Endothelial cell of umbilical vein (primary cell): ENCODE data around the gene LRRFIP2. TPM values are rescaled to one million over a fixed set of nuclear protein-coding genes. Genes with fewer than 3 reads are reported as not detected.
"Not testable (repeated sequence)": the region's sequence is repeated elsewhere in the genome, so short reads cannot be mapped to it uniquely, and the experiment has no call there.

Experiments used
- BruUV-seq: library from RNA; stranded (reverse); fragments of 400-500 nt; replicated peaks from 2 replicates; lab custom pipeline; 2021; lab: Mats Ljungman, UMichigan
- CTCF ChIA-PET: fragments of 300-600, 350-600 bp; sonication (Branson Sonifier 250); formaldehyde crosslinking; loops from one replicate; lab custom pipeline; 2021; ENCODE audit warnings: antibody characterized with exemption, inconsistent platforms; lab: Charles Lee
- POLR2A ChIA-PET: fragments of 300-600, 350-600 bp; sonication (Branson Sonifier 250); formaldehyde crosslinking; loops from one replicate; lab custom pipeline; 2021; ENCODE audit warnings: antibody characterized with exemption, inconsistent platforms; lab: Charles Lee
- DNase-seq: peaks from one replicate; pipeline ENCODE4 v3.0.0-alpha.2; 2011; ENCODE audit warnings: low read depth, low spot score
- FAIRE-seq: peaks from 2 replicates; lab custom pipeline; 2011; peaks lifted over from hg19 to GRCh38; lab: Jason Lieb, UNC
- H2AFZ ChIP-seq: 2 replicates; pipeline ENCODE4 v1.6.0; 2012; ENCODE audit warnings: low read depth, low read length, control low read depth, inconsistent platforms
- H3K27ac ChIP-seq: 2 replicates; pipeline ENCODE4 v1.5.1; 2011; ENCODE audit warnings: low read depth, mild to moderate bottlenecking, control low read depth, low read length, moderate library complexity; ENCODE audit not compliant: insufficient read depth
- H3K27me3 ChIP-seq, 2 experiments: 2 replicates each; pipeline versions ENCODE4 v1.6.0 to v1.6.1; 2011; ENCODE audit warnings: low read length in 2 of 2, mixed read lengths in 1 of 2; ENCODE audit not compliant: control insufficient read depth in 2 of 2, insufficient read depth in 2 of 2
- H3K36me3 ChIP-seq, 2 experiments: 2 replicates in 1 of 2; 3 replicates in 1 of 2; pipeline ENCODE4 v1.5.1; 2011; ENCODE audit warnings: low read length in 2 of 2, mild to moderate bottlenecking in 1 of 2, moderate library complexity in 1 of 2; ENCODE audit not compliant: control insufficient read depth in 2 of 2, insufficient read depth in 2 of 2; ENCODE audit errors: extremely low read depth in 1 of 2
- H3K4me1 ChIP-seq: 3 replicates; pipeline ENCODE4 v1.5.1; 2011; ENCODE audit warnings: mild to moderate bottlenecking, low read length; ENCODE audit not compliant: control insufficient read depth, insufficient read depth; ENCODE audit errors: extremely low read depth
- H3K4me2 ChIP-seq: 2 replicates; pipeline ENCODE4 v1.6.1; 2011; ENCODE audit warnings: low read length, control low read depth, mixed read lengths; ENCODE audit not compliant: insufficient read depth
- H3K4me3 ChIP-seq, 3 experiments: fragments of 200-600 bp in 1 of 3; sonication (generic), shearing (Covaris generic) in 1 of 3; replicated peaks in 1 of 3; 2 replicates each; pipeline ENCODE4 v1.5.1; 2011 to 2016; ENCODE audit warnings: control low read depth in 3 of 3, low read length in 3 of 3, mild to moderate bottlenecking in 2 of 3, inconsistent platforms in 1 of 3, low read depth in 1 of 3, moderate library complexity in 1 of 3; ENCODE audit not compliant: insufficient read depth in 1 of 3
- H3K79me2 ChIP-seq: 2 replicates; pipeline ENCODE4 v1.6.0; 2012; ENCODE audit warnings: low read length, inconsistent platforms; ENCODE audit not compliant: control insufficient read depth, insufficient read depth
- H3K9ac ChIP-seq: replicated peaks from 2 replicates; pipeline ENCODE3; 2011; ENCODE audit warnings: low read length, control low read depth; ENCODE audit not compliant: insufficient read depth; ENCODE audit errors: extremely low read depth
- H3K9me1 ChIP-seq: replicated peaks from 3 replicates; pipeline ENCODE4 v1.6.0; 2011; ENCODE audit warnings: mild to moderate bottlenecking, low read length; ENCODE audit not compliant: control insufficient read depth, insufficient read depth; ENCODE audit errors: extremely low read depth
- H3K9me3 ChIP-seq: replicated peaks from 2 replicates; pipeline ENCODE4 v1.5.1; 2012; ENCODE audit warnings: low read length, inconsistent platforms; ENCODE audit not compliant: control insufficient read depth, insufficient read depth
- H4K20me1 ChIP-seq: replicated peaks from 2 replicates; pipeline ENCODE3; 2011; ENCODE audit warnings: mild to moderate bottlenecking, low read length; ENCODE audit not compliant: control insufficient read depth, insufficient read depth; ENCODE audit errors: extremely low read depth
- CTCF ChIP-seq, 2 donors: IDR thresholded peaks; 1 replicate in 1 of 2; 2 replicates in 1 of 2; pipeline ENCODE4 v1.5.1; 2011; ENCODE audit warnings: low read length in 2 of 2, mild to moderate bottlenecking in 2 of 2, moderate library complexity in 2 of 2, control low read depth in 1 of 2, inconsistent platforms in 1 of 2, low read depth in 1 of 2; ENCODE audit not compliant: insufficient read depth in 1 of 2; ENCODE audit errors: extremely low read depth in 1 of 2
- EZH2 ChIP-seq: IDR thresholded peaks from 2 replicates; pipeline ENCODE4 v1.6.1; 2012; ENCODE audit warnings: borderline replicate concordance, low read depth, mild to moderate bottlenecking, moderate library complexity, low read length, inconsistent platforms; ENCODE audit not compliant: severe bottlenecking
- FOS ChIP-seq: IDR thresholded peaks from 2 replicates; pipeline ENCODE4 v1.6.1; 2011; ENCODE audit warnings: mild to moderate bottlenecking, low read length, moderate library complexity, borderline replicate concordance; ENCODE audit not compliant: insufficient read depth
- GATA2 ChIP-seq: IDR thresholded peaks from 2 replicates; pipeline ENCODE4 v1.7.0; 2011; ENCODE audit warnings: low read depth, mild to moderate bottlenecking, moderate library complexity, mixed read lengths, low read length; ENCODE audit not compliant: insufficient read length, insufficient read depth
- JUN ChIP-seq: IDR thresholded peaks from 2 replicates; pipeline ENCODE4 v1.6.1; 2011; ENCODE audit warnings: borderline replicate concordance, low read depth; ENCODE audit not compliant: insufficient read length, insufficient read depth
- MYC ChIP-seq: IDR thresholded peaks from one replicate; pipeline ENCODE4 v1.6.1; 2011; ENCODE audit warnings: mild to moderate bottlenecking, low read depth, low read length
- POLR2A ChIP-seq: IDR thresholded peaks from 2 replicates; pipeline ENCODE4 v1.6.1; 2012; ENCODE audit warnings: low read depth, mild to moderate bottlenecking, control low read depth, low read length
- POLR2AphosphoS5 ChIP-seq: IDR thresholded peaks from 2 replicates; pipeline ENCODE4 v1.6.1; 2012; ENCODE audit warnings: low read depth, mild to moderate bottlenecking, control low read depth, low read length, moderate library complexity; ENCODE audit not compliant: insufficient read depth
- dilution Hi-C: fragments of 300-500 bp; cut with MboI; formaldehyde crosslinking; loops from one replicate; pipeline ENCODE4 v1.15.0; 2019; ENCODE audit warnings: low sequenced_read_pairs; ENCODE audit not compliant: extremely low pct_ligation_motif_present
- intact Hi-C: fragments of 100-400 bp; cut with micrococcal nuclease; formaldehyde crosslinking; loops from one replicate; pipeline ENCODE4 v1.10.0; 2022
- polyA plus RNA-seq, 4 experiments: library from polyadenylated mRNA; depleted of rRNA in 3 of 4; stranded (reverse) in 3 of 4; unstranded in 1 of 4; fragments of >200 nt; gene quantifications; 2 replicates each; pipeline versions ENCODE4 v1.2.1 to v1.2.3, GENCODE V29; 2011 to 2012; ENCODE audit warnings: missing spikeins in 1 of 4
- total RNA-seq: library from RNA; stranded (reverse); gene quantifications from 2 replicates; pipeline ENCODE4 v1.2.3, GENCODE V29; 2021
- TF ChIP-seq, protein P1 (sequence below): IDR thresholded peaks from 2 replicates; pipeline ENCODE4 v1.6.1; 2011; ENCODE audit not compliant: insufficient read depth, insufficient read length

The LRRFIP2 gene
- total and polyA plus RNA-seq, 2 donors (not counting 3 experiments of a cell fraction or from before 2014, with no cell fraction given): 20.8 to 78.9 TPM

DNA sequence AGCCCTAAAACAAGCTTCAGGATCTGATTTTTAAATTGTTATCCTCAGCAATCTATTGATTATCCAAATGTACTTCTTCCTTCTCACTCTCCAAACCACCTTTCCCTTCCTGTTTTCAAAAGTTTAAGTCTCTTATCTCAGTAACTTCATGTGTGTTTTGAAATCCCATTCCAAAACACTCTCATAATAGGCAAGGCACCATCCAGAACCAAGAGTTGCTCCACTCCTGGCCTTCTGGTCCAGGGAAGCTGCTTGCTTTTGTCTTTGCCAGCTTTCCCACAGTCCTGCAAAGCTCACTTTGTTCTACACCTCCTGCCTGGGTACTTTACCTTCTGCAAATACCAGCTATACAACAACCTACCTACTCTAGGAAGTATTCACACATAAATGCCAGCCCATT is 117.6 kb downstream of the LRRFIP2 start:
- no peak overlapping the region for H3K4me3 ChIP-seq
- peaks cover 16% of the 10 kb centered on the region for H3K4me1 ChIP-seq
- H3K9ac ChIP-seq: no peak overlapping the region
- ChIA-PET CTCF (interaction anchor here (1.1 to 1.8 kb wide), 2 partner anchors 16 to 32 kb away, joined by 4 read pairs; no protein-coding TSS in a partner anchor), POLR2A (no interaction called here)
- no TSS peak for BruUV-seq
- H3K27ac ChIP-seq: no peak overlapping the region
- H3K9me3 ChIP-seq: no peaks in the 10 kb centered on the region
- no peak overlapping the region for H3K4me2 ChIP-seq
- peaks cover 5 to 11% of the 10 kb centered on the region in 2 experiments for H3K36me3 ChIP-seq
- H3K27me3 ChIP-seq: no peaks in the 10 kb centered on the region
- intact Hi-C loops: loop anchor here (5.0 kb wide), 1 partner anchor 155 kb away; no protein-coding TSS in a partner anchor
- FAIRE-seq: no peak
- no peak overlapping the region for H2AFZ ChIP-seq
- no peaks in the 10 kb centered on the region for H4K20me1 ChIP-seq
- TF ChIP-seq POLR2A (no peak), JUN (no peak), CTCF (IDR thresholded peaks at IDR 0.05; ENCODE audit: extremely low read depth in 1 of 2, insufficient read depth in 1 of 2, low read depth in 1 of 2, low read length in 2 of 2) (no peak), GATA2 (no peak), EZH2 (no peak), MYC (no peak), POLR2AphosphoS5 (no peak), FOS (no peak)
- TF ChIP-seq, protein P1, sequence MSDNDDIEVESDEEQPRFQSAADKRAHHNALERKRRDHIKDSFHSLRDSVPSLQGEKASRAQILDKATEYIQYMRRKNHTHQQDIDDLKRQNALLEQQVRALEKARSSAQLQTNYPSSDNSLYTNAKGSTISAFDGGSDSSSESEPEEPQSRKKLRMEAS: no peak
- H3K9me1 ChIP-seq: no peaks in the 10 kb centered on the region
- no peak for DNase-seq
- dilution Hi-C loops: no loop called here
- H3K79me2 ChIP-seq: no peaks in the 10 kb centered on the region

GRCh38 chr3:37055077-37055476 is 119.3 kb downstream of the LRRFIP2 start:
- H3K9ac ChIP-seq, H3K4me3 ChIP-seq, H4K20me1 ChIP-seq, H3K79me2 ChIP-seq, H3K9me3 ChIP-seq, BruUV-seq, DNase-seq, dilution Hi-C loops, FAIRE-seq, H3K9me1 ChIP-seq, H3K4me2 ChIP-seq, H2AFZ ChIP-seq, POLR2A ChIA-PET, H3K27me3 ChIP-seq: not testable (repeated sequence)
- intact Hi-C loops: loop anchor here (5.0 kb wide), 1 partner anchor 157 kb away; no protein-coding TSS in a partner anchor
- peaks cover 11% of the 10 kb centered on the region for H3K4me1 ChIP-seq
- H3K27ac ChIP-seq: peak overlapping the region; percentile 3
- CTCF ChIA-PET: interaction anchor here (1.0 kb wide), 1 partner anchor 270 kb away, joined by 3 read pairs; no protein-coding TSS in a partner anchor
- peaks cover 5 to 16% of the 10 kb centered on the region in 2 experiments for H3K36me3 ChIP-seq
